Stomach (tissue), 9 donors: ENCODE data around the gene RALGAPA2. TPM values are rescaled to one million over a fixed set of nuclear protein-coding genes. Genes with fewer than 3 reads are reported as not detected.

Experiments
- DNase-seq, 2 donors: peaks; one replicate each; pipeline versions ENCODE4 v3.0.0 to v3.0.0-alpha.2; 2013 to 2019
- H3K27ac ChIP-seq, 5 donors: fragments of 200-600 bp in 4 of 5; sonication (generic) in 4 of 5; one replicate each; pipeline ENCODE4 v1.5.1; 2013 to 2019; ENCODE audit warnings: mild to moderate bottlenecking in 1 of 5, moderate library complexity in 1 of 5
- H3K27me3 ChIP-seq, 3 donors: fragments of 200-600 bp; sonication (generic); one replicate each; pipeline ENCODE4 v1.5.1; 2017 to 2019; ENCODE audit warnings: mixed run types in 1 of 3
- H3K36me3 ChIP-seq, 4 donors: fragments of 200-600 bp; sonication (generic); 1 replicate in 3 of 4; 2 replicates in 1 of 4; pipeline ENCODE4 v1.5.1; 2016 to 2019
- H3K4me1 ChIP-seq, 4 donors: fragments of 200-600 bp; sonication (generic); one replicate each; pipeline ENCODE4 v1.5.1; 2016 to 2019
- H3K4me3 ChIP-seq, 4 donors: fragments of 200-600 bp; sonication (generic) in 3 of 4; one replicate each; pipeline ENCODE4 v1.5.1; 2016 to 2019; ENCODE audit warnings: mild to moderate bottlenecking in 1 of 4
- H3K9me3 ChIP-seq, 4 donors: fragments of 200-600 bp; sonication (generic); one replicate each; pipeline ENCODE4 v1.5.1; 2016 to 2019
- CTCF ChIP-seq, 7 experiments: fragments of 450-650 bp in 4 of 7; fragments of 200-600 bp in 3 of 7; sonication (generic) in 3 of 7; IDR thresholded peaks; one replicate each; pipeline ENCODE4 v1.5.1; 2016 to 2019; ENCODE audit warnings: antibody characterized with exemption in 7 of 7, control low read depth in 2 of 7, mild to moderate bottlenecking in 1 of 7
- EP300 ChIP-seq: sonication (generic); formaldehyde crosslinking; IDR thresholded peaks from one replicate; pipeline ENCODE4 v1.6.1; 2017; ENCODE audit warnings: antibody characterized with exemption
- POLR2A ChIP-seq, 4 donors: fragments of 450-650 bp; IDR thresholded peaks; one replicate each; pipeline ENCODE4 v1.6.1; 2016; ENCODE audit warnings: antibody characterized with exemption in 4 of 4, control low read depth in 2 of 4, mild to moderate bottlenecking in 1 of 4, moderate library complexity in 1 of 4
- POLR2AphosphoS5 ChIP-seq, 3 donors: sonication (generic); formaldehyde crosslinking; IDR thresholded peaks; one replicate each; pipeline ENCODE4 v1.6.1; 2016; ENCODE audit warnings: antibody characterized with exemption in 3 of 3
- WGBS, 5 donors: extraction: QIAGEN DNeasy Blood & Tissue Kit in 3 of 5; methylation state at CpG; one replicate each; pipeline versions ENCODE4 v1.1.5 to v1.1.7; 2013 to 2018; 5-methylcytosine and 5-hydroxymethylcytosine counted together
- intact Hi-C: fragments of 100-400 bp; cut with DNase I; formaldehyde crosslinking; loops from one replicate; pipeline ENCODE4 v1.15.1; 2023; ENCODE audit warnings: low total_unique reads
- polyA plus RNA-seq, 3 donors: library from polyadenylated mRNA; stranded (reverse); fragments of 200-250 nt; gene quantifications; one replicate each; pipeline ENCODE4 v1.2.3, GENCODE V29; 2013
- total RNA-seq, 5 donors: library from RNA; depleted of rRNA; stranded (reverse); fragments of >200 nt; gene quantifications; one replicate each; pipeline versions ENCODE4 v1.1.0 to v1.2.3, GENCODE V29; 2014 to 2016
- donor health status: healthy with polysubstance abuse.
- donor health status: Bipolar disorder and iron deficiency.
- donor health status: healthy.

RALGAPA2 gene
- total and polyA plus RNA-seq, 8 donors, result 4.3 to 159 (median 48.7) TPM

GRCh38 chr20:20461551-20461950, 250.9 kb downstream of the RALGAPA2 start:
- Histone ChIP-seq H3K4me3 (no peak overlapping the region), H3K4me1 (peaks cover 0 to 5% (median 2%) of the 10 kb centered on the region in 4 donors), H3K36me3 (peaks cover 0 to 31% (median 24%) of the 10 kb centered on the region in 4 donors), H3K9me3 (no peaks in the 10 kb centered on the region), H3K27ac (no peak overlapping the region), H3K27me3 (no peaks in the 10 kb centered on the region)
- TF ChIP-seq EP300 (no peak), CTCF (IDR thresholded peaks at IDR 0.05) (no peak), POLR2AphosphoS5 (IDR thresholded peaks at IDR 0.05) (no peak), POLR2A (IDR thresholded peaks at IDR 0.05) (no peak)
- DNase-seq, result no peak
- WGBS, 5 donors, result 91 to 94% (median 93%) methylated on average over 2 of the region's 2 CpGs
- intact Hi-C loops, result no loop called here

DNA sequence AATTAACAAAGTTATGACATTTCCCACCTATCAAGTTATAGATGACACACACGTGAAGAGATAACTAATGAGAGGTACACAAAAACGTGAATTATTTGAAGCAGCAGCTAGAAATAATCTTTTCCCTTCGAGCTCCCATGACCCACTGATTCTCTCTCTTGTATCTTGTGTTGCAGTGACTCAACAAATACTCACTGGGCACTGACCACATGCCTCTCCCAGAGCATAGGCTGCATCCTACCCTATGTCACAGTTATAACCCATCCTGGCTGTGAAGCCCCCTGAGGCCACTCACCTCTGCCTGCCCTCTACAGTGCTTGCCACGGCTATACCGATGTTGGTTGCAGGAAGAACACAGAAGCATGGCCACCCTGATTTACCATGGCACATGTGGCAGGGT, 252.7 kb downstream of the RALGAPA2 start:
- no peak for DNase-seq
- no peaks in the 10 kb centered on the region for H3K9me3 ChIP-seq
- 82 to 87% (median 83%) methylated on average over 5 of the region's 5 CpGs for WGBS, 5 donors
- H3K27ac ChIP-seq, result no peak overlapping the region
- intact Hi-C loops, result no loop called here
- no peak overlapping the region for H3K4me3 ChIP-seq
- peaks cover 0 to 5% (median 2%) of the 10 kb centered on the region in 4 donors for H3K4me1 ChIP-seq
- H3K27me3 ChIP-seq, result no peaks in the 10 kb centered on the region
- TF ChIP-seq POLR2A (IDR thresholded peaks at IDR 0.05) (no peak), EP300 (no peak), CTCF (IDR thresholded peaks at IDR 0.05) (no peak), POLR2AphosphoS5 (IDR thresholded peaks at IDR 0.05) (no peak)
- H3K36me3 ChIP-seq, result peaks cover 0 to 44% (median 26%) of the 10 kb centered on the region in 4 donors

- no peaks in the 10 kb centered on the region for H3K9me3 ChIP-seq
- peaks cover 0 to 14% (median 7%) of the 10 kb centered on the region in 4 donors for H3K4me1 ChIP-seq
- intact Hi-C loops, result no loop called here
- no peak for DNase-seq
- 60 to 79% (median 69%) methylated on average over 15 of the region's 15 CpGs for WGBS, 5 donors
- no peaks in the 10 kb centered on the region for H3K27me3 ChIP-seq
- peaks cover 0 to 58% (median 36%) of the 10 kb centered on the region in 4 donors for H3K36me3 ChIP-seq
- peak overlapping the region in 1 of 5 donors; percentile 41 for H3K27ac ChIP-seq
- TF ChIP-seq EP300, result no peak
- TF ChIP-seq POLR2AphosphoS5 (IDR thresholded peaks at IDR 0.05), result no peak
- H3K4me3 ChIP-seq, result no peak overlapping the region
These were observed 254.9 kb downstream of the RALGAPA2 start for GRCh38 chr20:20457392-20458126.

DNA sequence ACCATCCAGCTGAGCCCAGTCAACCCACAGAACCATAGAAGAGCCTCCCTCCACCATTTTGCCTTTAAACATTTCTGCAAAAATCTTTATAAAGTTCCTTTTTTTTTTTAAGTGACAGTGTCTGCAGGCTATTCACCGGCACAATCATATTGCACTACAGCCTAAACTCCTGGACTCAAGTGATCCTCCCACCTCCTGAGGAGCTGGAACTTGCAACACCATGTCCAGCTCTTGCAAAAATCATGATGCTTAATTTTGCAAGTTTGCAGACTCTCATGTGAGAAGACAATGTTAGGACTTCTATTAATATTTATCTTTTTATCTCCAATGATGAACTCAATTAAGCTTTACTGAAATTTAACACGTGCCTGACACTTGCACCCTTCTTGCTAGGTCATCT, 255.7 kb downstream of the RALGAPA2 start:
- no peak overlapping the region for H3K4me3 ChIP-seq
- intact Hi-C loops, result no loop called here
- no peak for DNase-seq

More for the DNA sequence above, 255.7 kb downstream of the RALGAPA2 start:
- Histone ChIP-seq H3K9me3 (no peaks in the 10 kb centered on the region), H3K4me1 (peaks cover 0 to 22% (median 13%) of the 10 kb centered on the region in 4 donors), H3K36me3 (peaks cover 0 to 58% (median 36%) of the 10 kb centered on the region in 4 donors), H3K27me3 (no peaks in the 10 kb centered on the region), H3K27ac (no peak overlapping the region)
- 91 to 95% (median 94%) methylated on average over 2 of the region's 2 CpGs for WGBS, 5 donors
- TF ChIP-seq EP300, result no peak
- no peak for TF ChIP-seq CTCF (IDR thresholded peaks at IDR 0.05)
- TF ChIP-seq POLR2A (IDR thresholded peaks at IDR 0.05), result no peak
